Measurements from ENCODE around the gene CRAMP1.

Gene CRAMP1

GRCh38 chr16:1602285-1602684 lies 9.9 kb upstream of the CRAMP1 start:
- no peak for FAIRE-seq

- no peak for FAIRE-seq
Observed at GRCh38 chr16:1606774-1607173, 5.4 kb upstream of the CRAMP1 start.

- no peak for FAIRE-seq
Observed at GRCh38 chr16:1607971-1608370, 4.2 kb upstream of the CRAMP1 start.

GRCh38 chr16:1610071-1610898 lies 1.9 kb upstream of the CRAMP1 start:
- FAIRE-seq, result peak; percentile 90

DNA sequence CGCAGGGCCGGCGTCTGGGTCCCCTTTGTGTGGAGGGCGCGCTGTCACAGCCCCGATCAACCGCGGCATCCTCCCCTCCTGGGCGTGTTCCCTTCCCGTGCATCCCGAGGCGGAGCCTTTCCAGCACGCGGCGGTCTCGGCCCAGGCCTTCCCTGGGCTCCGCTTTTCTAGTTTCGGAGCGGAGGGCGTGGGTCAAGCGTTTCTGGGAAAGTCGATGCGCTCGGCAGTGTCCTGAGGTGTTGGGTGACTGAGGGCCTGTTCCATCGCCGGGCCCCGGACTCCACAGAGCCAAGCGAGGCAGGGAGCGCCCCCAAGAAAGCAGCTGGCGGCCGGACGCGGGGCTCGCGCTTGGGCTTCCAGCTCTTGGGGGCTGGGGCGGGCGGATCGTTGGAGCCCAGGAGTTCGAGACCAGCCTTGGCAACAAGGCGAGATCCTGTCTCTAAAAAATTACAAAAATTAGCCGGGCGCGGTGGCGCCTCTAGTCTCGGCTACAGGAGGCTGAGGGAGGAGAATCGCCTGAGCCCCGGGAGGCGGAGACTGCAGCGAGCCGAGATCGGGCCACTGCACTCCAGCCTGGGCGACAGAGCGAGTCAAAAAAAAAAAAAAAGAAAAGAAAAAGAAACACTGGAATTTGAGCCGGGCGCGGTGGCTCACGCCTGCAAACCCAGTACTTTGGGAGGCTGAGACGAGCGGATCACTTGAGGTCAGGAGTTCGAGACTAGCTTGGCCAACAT lies 1.1 kb upstream of the CRAMP1 start:
- no peak for FAIRE-seq

DNA sequence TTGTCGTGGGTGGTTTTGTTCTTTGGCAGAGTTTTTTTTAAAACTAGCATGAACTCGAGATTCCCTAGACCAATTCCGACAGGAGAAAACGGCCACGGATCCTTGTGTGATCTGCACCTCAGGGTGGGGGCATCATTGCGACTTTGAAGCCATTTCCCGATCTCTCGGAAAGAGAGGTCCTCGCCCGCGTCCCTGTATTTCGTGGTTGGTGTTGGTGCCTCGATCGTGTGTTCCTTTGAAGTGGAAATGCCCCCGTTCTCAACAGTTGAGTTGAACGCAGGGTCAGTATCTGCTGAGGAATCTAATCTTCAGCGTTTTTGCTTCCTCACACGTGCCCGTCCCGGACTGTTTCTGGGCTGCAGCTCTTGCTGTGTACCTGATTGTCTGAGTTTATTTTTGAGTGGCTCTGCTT lies 1.1 kb downstream of the CRAMP1 start:
- FAIRE-seq, result no peak

DNA sequence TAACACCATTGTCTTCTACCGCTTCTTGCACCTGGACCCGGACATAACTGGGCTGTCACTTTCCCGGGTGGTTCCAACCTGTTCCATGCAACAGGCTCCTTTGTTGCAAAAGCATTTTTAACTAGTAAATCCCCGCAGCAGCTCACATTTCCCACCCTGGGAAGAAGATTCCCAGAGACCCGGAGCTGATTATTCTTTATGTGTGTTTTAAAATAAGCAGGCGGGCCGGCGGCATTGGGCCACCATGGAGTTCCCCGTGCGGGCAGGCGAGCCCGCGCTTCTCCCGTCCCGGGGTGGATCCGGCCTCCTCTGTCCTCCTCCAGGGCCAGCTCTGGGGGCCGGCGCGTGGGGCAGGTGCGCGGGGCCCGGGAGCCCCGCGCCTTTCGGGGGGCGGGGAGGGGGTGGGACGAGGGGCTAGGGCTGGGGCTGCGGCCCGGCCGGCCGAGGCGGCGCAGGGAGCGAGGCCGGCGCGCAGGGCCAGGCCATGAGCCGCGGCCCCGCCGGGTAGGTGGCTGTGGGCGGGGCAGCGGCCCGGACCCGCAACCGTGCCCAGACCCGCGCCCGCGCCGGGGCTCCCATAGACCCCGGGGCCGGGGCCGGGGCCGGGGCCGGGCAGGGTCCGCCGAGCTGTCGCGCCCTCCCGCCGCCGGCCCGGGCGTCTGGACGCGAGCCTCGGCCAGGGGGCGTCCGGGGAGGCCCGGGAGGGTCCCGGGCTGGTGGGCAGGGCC lies 1.7 kb downstream of the CRAMP1 start:
- FAIRE-seq, result no peak

DNA sequence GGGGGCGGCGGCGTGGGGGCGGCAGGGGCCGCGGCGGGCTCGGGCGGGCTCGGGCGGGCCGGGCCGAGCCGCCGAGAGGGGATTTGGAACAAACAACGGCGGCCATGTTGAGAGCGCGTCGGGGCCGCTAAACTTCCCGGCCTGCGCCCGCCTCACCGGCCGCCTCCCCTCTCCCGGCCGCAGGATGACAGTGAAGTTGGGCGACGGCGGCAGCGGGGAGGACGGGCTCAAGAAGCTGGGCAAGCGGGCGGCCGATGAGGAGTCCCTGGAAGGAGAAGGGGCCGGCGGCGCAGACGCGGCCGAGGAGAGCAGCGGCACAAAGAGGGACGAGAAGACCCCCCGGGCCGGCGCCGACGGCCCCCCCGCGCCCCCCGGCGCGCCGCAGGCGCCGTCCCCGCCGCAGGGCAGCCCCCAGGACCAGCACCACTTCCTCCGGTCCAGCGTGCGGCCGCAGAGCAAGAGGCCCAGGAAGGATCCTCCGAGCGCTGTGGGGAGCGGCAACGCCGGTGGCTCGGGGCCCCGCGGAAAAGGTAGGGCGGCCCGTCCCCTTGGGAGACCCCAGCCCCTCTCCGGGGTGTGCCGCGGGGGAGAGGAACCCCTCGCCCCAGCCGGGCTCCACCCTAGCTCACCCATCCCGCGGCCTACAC lies 2.4 kb downstream of the CRAMP1 start:
- FAIRE-seq, result no peak

DNA sequence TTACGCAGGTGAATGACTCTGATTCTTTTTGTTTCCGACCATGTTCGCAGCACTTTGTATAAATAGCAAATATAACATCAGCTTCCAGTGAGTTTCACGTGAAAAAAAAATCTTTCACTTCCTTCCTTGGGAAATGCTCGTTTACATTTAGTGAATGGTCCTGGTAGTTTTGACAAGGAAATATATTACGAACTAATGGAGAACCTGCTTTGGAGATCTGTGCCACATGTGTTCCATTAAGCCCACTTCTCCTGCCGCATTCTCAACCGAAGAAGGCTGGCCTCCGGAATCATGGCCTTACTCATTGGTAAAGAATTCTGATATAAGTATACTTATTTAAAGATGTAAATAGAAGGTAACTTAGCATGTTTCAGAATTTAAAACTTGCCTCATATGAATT lies 3.6 kb downstream of the CRAMP1 start:
- FAIRE-seq, result no peak

GRCh38 chr16:1619976-1620375 lies 7.8 kb downstream of the CRAMP1 start:
- no peak for FAIRE-seq

DNA sequence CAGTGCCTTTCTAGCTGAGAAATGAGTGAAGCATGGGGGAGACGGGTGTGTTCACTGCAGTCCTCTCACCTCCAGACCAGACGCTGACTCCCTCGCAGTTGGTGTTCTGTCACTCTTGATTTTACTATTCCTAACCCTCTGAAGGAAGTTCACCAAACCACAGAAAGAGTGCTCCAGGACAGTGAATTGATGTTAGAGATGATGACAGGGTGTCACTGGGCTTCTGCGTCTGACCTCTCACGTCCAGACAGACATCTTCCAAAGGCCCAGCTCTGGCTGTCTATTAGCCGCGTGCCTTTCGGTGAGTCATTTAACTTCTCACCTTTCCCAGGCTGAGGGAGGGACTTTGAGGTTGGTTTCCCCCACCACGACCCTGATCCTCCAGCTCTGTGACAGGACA lies 8.2 kb downstream of the CRAMP1 start:
- FAIRE-seq, result no peak

- FAIRE-seq, result no peak
Observed at GRCh38 chr16:1621851-1622250, 9.7 kb downstream of the CRAMP1 start.

DNA sequence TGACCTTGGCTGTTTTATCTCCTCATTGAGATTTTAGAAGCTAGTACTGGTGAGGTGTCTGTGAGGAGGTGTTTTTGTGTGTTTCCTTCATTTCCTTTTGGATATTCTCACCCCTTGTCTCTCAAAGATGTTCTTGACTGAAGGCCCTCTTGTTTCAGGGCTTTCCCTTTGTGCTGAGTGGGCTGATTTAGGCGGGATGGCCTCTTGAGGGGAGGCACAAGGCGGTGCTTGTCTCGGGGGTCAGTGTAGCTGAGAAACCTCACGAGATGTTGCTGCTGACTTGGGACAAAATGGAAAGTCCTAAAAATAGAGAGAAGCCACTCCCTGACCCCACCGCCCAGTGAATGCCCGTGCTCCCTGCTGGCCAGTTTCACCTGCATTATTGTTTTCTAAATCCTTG lies 14.2 kb downstream of the CRAMP1 start:
- FAIRE-seq, result no peak

- no peak for FAIRE-seq
Observed at GRCh38 chr16:1626776-1627175, 14.6 kb downstream of the CRAMP1 start.

GRCh38 chr16:1630450-1631213 lies 18.5 kb downstream of the CRAMP1 start:
- no peak for FAIRE-seq

- FAIRE-seq, result no peak
Observed at GRCh38 chr16:1631230-1631629, 19.1 kb downstream of the CRAMP1 start.

- no peak for FAIRE-seq
Observed at GRCh38 chr16:1631931-1632637, 19.9 kb downstream of the CRAMP1 start.

DNA sequence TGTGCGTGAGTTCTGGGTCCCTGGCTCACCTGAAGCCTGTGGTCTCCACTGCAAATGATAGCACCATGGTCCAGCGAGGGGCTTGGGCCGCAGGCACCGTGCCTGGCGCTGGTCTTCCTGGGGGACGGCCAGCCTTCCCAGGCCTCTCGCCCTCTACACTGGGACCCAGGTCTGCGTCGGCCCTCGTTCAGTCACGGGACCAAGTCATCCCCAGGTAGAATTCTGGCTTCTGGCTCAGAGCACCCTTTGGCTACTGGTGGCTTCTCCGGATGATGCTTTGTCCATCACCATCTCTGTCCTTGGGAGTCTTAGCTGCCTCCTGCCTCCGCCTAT lies 20.4 kb downstream of the CRAMP1 start:
- FAIRE-seq, result no peak

DNA sequence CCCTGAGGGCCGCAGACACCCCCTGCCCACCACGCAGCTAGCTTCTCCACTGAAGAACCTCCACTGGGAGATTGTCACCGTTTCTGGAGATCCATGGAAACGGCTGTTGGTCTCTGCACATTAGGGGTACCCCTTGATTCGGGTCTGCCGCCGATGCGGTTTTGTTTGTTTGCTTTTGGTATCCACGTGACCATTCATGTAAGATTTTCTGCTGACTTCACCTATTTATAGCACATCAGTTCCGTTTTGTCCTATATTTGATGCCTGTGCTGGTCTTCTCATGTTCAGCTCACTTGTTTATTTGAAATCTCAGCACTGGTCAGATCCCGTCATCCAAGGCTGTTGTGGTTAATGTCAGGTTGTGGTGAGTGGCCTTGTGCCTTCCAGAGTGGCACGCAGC lies 21.1 kb downstream of the CRAMP1 start:
- no peak for FAIRE-seq

- FAIRE-seq, result no peak
Observed at GRCh38 chr16:1634541-1634940, 22.4 kb downstream of the CRAMP1 start.

DNA sequence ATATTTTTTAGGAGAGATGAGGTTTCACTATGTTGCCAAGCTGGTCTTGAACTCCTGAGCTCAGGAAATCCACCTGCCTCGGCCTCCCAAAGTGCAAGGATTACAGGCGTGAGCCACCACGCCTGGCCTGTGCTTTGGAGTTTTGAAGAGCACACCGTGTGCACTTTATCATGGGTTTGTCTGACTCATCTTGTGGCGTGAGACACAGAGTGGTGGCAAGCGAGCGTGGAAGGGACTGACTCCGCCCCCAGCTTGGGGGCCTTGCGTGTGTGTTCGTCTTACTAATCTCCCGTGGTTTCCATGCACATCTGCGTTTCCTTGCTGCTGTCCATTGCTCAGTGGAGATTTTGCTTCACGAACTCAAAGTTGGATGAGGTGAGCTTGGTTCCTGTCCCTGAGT lies 22.9 kb downstream of the CRAMP1 start:
- FAIRE-seq, result no peak

DNA sequence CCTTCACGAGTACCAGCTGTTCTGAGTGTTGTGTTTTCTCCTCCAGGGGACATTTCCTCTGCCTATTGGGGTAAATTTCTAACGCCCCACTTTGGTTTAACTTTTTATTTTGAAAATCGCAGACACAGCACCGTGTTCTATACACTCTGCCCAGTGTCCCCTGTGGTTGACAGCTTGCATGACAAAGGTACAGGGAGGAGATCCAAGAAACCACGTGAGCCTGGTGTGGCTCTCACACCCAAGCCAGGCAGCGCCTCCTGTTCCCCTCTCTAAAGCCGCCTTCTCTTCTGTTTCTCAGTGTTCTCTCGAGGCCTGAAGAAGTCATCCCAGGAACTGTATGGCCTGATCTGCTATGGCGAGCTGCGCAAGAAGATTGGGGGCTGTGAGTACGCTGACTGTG lies 25.4 kb downstream of the CRAMP1 start:
- no peak for FAIRE-seq
